IPS-18a (cell line): Measurements from ENCODE around the gene CATSPERZ.

Experiments
- H3K27ac ChIP-seq: one replicate; pipeline ENCODE4 v1.5.1; 2013; ENCODE audit warnings: low read length
- H3K27me3 ChIP-seq: one replicate; pipeline ENCODE4 v1.6.1; 2013; ENCODE audit warnings: mild to moderate bottlenecking, low read length; ENCODE audit not compliant: control insufficient read depth, insufficient read depth
- H3K36me3 ChIP-seq: one replicate; pipeline ENCODE4 v1.6.1; 2013; ENCODE audit warnings: low read depth, low read length; ENCODE audit not compliant: control insufficient read depth
- H3K4me1 ChIP-seq: one replicate; pipeline ENCODE4 v1.6.1; 2013; ENCODE audit warnings: low read depth, low read length; ENCODE audit not compliant: control insufficient read depth
- H3K4me3 ChIP-seq: one replicate; pipeline ENCODE4 v1.5.1; 2013; ENCODE audit warnings: low read length
- H3K9ac ChIP-seq: one replicate; pipeline ENCODE4 v1.6.1; 2013; ENCODE audit warnings: mild to moderate bottlenecking, low read length, moderate library complexity
- H3K9me3 ChIP-seq: one replicate; pipeline ENCODE4 v1.6.1; 2013; ENCODE audit warnings: low read depth, low read length; ENCODE audit not compliant: control insufficient read depth

The CATSPERZ gene

DNA sequence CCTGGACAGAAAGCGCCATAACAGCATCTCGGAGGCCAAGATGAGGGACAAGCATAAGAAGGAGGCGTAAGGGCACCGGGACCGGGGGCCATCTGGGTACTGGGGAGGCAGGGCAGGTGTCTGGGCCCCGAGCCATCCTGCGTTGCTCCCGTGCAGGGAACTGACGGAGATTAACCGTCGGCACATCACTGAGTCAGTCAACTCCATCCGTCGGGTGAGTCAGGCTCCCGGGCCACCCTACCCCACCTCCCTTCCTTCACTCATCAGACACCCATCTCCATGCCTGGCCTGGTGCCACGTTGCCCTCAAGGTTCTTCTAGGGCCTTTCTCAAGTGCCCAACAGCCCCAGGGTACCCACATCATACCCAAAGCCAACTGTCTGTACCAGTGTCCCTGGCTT, 33.8 kb upstream of the CATSPERZ start:
- no peak overlapping the region for H3K9ac ChIP-seq
- H3K27ac ChIP-seq = no peak overlapping the region
- H3K4me3 ChIP-seq = no peak overlapping the region
- H3K9me3 ChIP-seq = no peaks in the 10 kb centered on the region
- H3K27me3 ChIP-seq = no peaks in the 10 kb centered on the region
- H3K36me3 ChIP-seq = peaks cover 33% of the 10 kb centered on the region
- peaks cover 8% of the 10 kb centered on the region for H3K4me1 ChIP-seq

DNA sequence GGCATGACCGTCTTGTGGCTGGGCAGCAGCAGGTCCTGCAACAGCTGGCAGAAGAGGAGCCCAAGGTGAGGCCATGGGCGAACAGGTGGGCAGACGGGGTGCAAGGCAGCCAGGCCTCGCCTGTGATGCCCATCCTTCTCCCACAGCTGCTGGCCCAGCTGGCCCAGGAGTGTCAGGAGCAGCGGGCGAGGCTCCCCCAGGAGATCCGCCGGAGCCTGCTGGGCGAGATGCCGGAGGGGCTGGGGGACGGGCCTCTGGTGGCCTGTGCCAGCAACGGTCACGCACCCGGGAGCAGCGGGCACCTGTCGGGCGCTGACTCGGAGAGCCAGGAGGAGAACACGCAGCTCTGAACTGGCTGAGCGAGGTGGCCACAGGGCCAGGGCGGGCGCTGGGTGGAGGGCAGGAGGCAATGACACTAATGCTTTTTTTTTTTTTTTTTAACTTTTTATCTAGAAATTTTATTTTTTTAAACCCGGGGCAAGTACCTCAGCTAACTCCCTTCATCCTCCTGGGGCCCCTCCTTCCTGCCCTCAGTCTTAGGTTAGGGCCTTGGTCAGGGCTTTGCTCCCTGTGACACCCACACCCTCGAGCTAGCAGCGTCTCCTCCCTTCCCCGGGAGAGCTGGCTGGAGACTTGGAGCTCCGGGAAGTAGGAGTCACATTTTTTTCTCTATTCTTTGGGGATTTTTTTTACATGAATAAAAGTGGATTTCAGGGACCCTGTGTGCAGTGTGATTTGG, 32.8 kb upstream of the CATSPERZ start:
- H3K27ac ChIP-seq = no peak overlapping the region

DNA sequence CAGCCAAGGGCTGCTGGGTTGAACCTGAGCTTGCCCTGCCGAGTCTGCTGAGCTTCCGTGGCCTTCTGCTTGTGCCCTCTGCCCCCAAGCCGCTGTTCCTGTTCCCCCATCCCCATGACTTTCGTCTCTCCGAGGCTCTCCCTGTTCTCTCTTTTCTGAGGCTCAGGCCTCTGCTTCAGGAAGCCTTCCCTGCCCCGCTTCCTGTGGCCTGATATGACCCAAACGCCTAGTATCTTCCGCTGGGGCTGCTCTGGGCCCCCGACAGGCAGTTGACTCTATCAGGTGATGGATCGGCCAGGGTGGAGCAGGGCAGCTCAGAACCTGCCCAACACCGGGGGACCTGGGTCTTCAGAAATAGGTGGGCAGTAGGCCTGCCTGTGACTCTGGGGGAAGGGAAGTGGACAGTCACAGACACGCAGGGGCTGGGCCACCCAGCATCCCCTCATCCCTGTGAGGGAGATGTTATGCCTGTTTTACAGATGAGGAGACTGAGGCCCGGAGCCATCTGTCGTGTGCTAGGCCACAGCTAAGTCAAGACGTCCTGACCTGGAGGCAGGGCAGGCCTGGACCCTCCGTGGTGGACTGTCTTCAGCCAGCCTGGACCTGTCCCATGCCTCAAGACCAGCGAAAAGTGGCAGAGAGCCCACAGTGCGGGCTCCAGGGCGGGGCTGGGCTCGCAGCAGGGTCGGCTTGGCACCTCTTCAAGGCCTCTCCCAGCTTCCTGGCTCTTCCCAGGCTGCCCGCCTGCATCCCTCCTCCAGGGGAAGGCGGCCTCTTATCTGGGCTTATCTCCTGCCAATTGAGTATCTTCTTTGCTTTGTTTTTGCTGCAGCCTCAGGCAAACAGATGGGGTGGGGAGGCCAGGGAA, 31.9 kb upstream of the CATSPERZ start:
- Histone ChIP-seq H3K4me1 (peaks cover 7% of the 10 kb centered on the region), H3K4me3 (peak overlapping the region; percentile 76), H3K9me3 (no peaks in the 10 kb centered on the region), H3K27me3 (no peaks in the 10 kb centered on the region), H3K9ac (peak overlapping the region; percentile 69), H3K36me3 (peaks cover 17% of the 10 kb centered on the region), H3K27ac (no peak overlapping the region)

More for the DNA sequence above, 32.8 kb upstream of the CATSPERZ start:
- H3K9me3 ChIP-seq = no peaks in the 10 kb centered on the region
- H3K4me3 ChIP-seq = no peak overlapping the region
- no peaks in the 10 kb centered on the region for H3K27me3 ChIP-seq
- H3K36me3 ChIP-seq = peaks cover 26% of the 10 kb centered on the region
- H3K4me1 ChIP-seq = peaks cover 8% of the 10 kb centered on the region
- no peak overlapping the region for H3K9ac ChIP-seq

DNA sequence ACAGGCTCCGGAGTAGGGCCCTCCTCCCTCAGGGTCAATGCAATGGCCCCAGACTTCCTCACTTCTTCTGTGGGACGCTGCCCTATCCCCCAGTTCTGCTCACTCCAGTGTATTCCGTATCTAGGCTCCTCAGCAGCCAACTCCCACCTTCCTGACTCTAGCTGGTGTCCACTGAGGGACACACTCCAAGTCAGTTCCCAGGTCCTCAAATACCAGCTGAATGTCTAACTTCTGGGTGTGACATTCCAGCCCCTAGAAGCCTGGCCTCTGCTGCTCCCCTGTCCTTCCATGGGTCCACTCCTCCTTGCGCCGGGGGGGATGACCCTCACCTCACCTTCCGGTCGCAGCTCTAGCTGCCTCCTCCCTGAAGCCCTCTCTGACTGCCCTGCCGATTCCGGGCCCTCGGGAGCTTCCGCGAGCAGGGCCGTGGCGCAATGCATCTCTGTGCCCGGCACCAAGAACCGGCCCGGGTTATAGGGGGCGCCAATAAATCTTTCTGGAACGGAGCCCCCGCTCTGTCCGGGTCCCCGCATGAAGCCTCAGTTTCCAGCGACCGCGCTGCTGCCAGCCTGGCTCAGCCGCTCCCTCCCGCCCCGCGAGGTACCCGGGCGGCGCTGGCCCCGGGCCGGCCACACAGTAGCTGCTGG, 31.1 kb upstream of the CATSPERZ start:
- Histone ChIP-seq H3K9me3 (no peaks in the 10 kb centered on the region), H3K27ac (no peak overlapping the region), H3K4me3 (peak overlapping the region; percentile 76), H3K9ac (peak overlapping the region; percentile 69), H3K27me3 (no peaks in the 10 kb centered on the region), H3K4me1 (peaks cover 6% of the 10 kb centered on the region), H3K36me3 (peaks cover 15% of the 10 kb centered on the region)

DNA sequence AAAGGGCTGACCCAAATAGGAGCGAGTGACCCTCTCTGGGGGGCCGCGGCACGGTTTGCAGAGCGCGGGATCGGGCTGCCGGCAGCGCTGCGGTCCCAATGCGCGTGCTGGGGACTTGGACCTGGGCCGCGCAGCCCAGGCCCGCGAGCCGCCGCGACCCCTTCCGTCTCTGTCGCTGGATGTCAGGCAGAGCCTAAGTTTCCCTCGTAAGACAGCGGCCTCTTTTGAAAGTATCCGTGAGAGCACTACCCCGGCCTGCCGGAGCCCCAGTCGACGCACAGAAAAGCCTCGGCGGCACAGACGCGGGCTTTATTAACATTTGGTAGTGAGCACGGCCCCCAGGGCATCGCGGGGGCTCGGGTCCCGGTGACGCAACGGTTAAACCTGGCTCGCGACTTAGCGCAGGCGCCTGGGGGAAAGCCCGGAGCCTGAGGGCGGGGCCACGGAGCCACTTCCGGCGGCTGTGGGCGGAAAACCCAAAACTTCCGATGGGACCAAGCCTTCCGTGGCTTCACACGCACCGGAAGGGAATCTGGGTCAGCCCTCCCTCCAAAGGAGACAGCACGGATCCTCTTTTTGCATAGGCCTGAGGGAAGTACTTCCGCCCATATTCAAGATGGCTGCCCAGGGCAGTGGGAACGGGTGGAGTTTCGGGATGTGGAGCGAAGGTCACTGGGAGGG, 30.5 kb upstream of the CATSPERZ start:
- Histone ChIP-seq H3K9ac (peak overlapping the region; percentile 69), H3K9me3 (no peaks in the 10 kb centered on the region), H3K4me1 (peaks cover 6% of the 10 kb centered on the region), H3K4me3 (peak overlapping the region; percentile 76), H3K27ac (peak overlapping the region; percentile 53), H3K27me3 (no peaks in the 10 kb centered on the region), H3K36me3 (peaks cover 13% of the 10 kb centered on the region)

DNA sequence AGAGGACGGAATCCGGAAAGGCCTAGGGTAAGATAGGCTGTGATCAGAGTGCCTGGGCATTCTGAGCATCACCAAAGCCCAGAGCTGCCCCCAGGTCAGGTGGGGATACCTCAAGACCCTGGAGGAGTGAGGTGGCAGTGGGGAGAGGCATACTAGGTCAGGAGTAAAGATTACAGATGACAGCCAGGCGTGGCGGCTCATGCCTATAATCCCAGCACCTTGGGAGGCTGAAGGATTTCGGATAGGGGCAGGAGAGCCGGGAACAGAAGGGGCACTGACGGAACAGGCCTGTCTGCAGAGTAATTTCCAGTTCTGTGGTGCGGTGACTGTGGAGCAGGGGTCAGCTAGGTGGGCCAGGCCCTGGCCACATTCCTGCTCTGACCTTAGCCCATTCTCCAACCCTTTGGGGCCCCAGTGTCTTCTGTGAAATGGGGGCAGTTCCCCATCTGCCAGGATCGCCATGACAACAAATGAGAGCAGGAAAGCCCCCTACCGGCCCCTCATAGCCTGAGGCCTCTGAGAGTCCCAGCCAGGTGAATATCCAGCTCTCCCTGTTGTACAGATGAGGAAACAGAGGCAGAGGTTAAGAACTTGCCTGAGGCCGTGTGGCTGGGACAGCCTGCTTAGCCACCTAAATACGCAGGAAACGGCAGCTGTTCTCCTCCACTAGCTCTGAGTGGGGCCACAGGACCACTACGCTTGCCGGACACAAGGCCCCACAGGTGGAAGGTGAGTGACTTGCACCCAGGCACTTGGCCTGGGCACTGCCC, 24.9 kb upstream of the CATSPERZ start:
- H3K4me1 ChIP-seq = no peaks in the 10 kb centered on the region
- H3K36me3 ChIP-seq = peaks cover 3% of the 10 kb centered on the region
- no peak overlapping the region for H3K4me3 ChIP-seq
- H3K27me3 ChIP-seq = no peaks in the 10 kb centered on the region
- no peaks in the 10 kb centered on the region for H3K9me3 ChIP-seq
- H3K9ac ChIP-seq = no peak overlapping the region
- H3K27ac ChIP-seq = no peak overlapping the region

DNA sequence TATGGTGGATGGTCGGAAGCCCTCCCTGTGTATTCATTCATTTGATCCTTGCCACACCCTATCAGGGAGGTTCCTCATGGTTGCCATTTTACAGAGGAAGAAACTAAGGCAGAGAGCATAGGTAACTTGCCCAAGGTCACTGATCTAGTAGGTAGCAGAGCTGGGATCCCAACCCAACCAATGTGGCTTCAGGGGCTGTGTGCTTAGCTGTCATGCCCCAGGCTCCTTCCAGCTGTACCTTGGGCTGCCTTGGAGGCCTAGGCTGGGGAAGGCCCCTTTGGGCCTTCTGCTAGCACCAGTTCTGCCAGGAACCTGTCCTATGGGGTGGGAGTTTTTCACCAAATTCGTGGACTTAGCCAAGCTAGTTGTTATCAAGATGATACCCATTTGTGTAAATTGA, 24.3 kb upstream of the CATSPERZ start:
- Histone ChIP-seq H3K4me1 (no peaks in the 10 kb centered on the region), H3K4me3 (no peak overlapping the region), H3K27me3 (no peaks in the 10 kb centered on the region), H3K9me3 (no peaks in the 10 kb centered on the region), H3K9ac (no peak overlapping the region), H3K36me3 (peaks cover 3% of the 10 kb centered on the region), H3K27ac (no peak overlapping the region)

DNA sequence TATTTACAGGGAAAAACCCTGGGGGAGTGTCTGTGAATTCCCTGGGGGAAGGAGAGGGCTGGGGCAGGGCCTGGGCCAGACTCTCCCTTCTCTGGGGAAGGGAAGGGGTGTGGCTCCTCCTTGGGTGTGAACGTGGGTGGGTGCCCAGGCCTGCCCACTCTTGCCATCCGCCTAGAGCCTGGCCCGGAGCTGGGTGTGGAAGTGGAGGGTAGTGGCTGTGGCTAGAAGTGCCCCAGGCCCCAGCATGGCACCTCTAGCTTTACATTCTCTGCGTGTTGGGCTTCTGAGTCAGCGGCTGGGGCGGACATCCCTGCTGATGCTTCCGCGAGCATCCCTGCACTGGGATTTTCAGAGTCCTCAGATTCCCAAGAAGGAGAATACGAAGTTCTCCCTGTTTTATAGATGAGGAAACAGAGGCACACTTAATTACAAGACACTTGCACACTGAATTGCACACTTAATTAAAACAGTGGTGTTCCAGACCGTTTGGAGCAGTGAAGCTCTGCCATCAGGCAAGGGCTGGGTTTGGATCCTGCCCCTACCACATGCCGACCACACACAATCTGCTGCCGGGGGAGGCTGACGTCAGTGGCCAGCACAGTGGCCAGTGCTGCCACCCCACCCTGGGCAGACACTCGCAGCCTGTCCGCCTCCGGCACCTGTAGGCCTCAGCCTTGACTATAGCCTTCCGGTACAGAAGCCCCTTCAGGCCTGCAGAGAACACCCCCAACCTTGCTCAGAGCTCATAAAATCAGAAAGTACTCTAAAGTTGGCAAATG, 23.3 kb upstream of the CATSPERZ start:
- Histone ChIP-seq H3K9ac (no peak overlapping the region), H3K27me3 (no peaks in the 10 kb centered on the region), H3K4me1 (no peaks in the 10 kb centered on the region), H3K9me3 (no peaks in the 10 kb centered on the region), H3K36me3 (peaks cover 3% of the 10 kb centered on the region), H3K27ac (no peak overlapping the region), H3K4me3 (no peak overlapping the region)

DNA sequence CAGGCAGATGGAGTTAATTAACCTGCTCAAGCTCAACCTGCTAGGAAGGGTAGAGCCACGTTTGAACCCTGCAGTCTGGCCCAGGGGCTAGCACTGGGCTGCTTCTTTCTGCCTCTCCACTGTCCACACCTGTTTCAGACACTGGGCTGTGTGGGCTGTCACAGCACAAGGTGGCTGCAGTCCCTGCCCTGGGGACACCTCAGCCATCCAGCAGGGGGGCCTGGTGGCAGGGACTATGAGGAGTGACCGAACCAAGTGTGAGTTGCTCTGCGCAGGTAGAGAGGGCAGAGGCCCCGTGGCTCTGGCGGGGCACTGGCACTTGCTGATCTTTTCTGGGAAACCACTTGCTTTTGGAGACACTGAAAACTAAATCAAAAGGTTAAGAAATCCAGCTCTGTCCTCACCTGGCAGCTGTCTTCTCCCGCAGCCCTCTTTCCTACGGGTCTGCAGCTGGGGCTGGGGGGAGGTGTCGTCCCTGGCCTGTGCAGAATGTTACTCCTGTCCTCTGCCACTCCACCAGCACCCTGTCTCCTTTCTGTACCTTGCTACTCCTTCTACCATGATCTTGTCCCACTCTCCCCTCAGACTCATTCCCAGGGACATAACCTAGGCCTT, 21.5 kb upstream of the CATSPERZ start:
- H3K9me3 ChIP-seq = no peaks in the 10 kb centered on the region
- H3K9ac ChIP-seq = no peak overlapping the region
- peaks cover 3% of the 10 kb centered on the region for H3K36me3 ChIP-seq
- no peak overlapping the region for H3K27ac ChIP-seq
- H3K4me1 ChIP-seq = no peaks in the 10 kb centered on the region
- no peaks in the 10 kb centered on the region for H3K27me3 ChIP-seq
- no peak overlapping the region for H3K4me3 ChIP-seq
